Urothelium cell line (cell line): ENCODE measurements around the gene TMEM38A.
"Not testable (repeated sequence)": the region's sequence is repeated elsewhere in the genome, so short reads cannot be mapped to it uniquely, and the experiment has no call there.

Experiments used
- DNase-seq: peaks from one replicate; pipeline ENCODE4 v3.0.0; 2011; ENCODE audit warnings: low spot score, mixed read lengths
- FAIRE-seq: peaks from 2 replicates; lab custom pipeline; 2011; peaks lifted over from hg19 to GRCh38; lab: Jason Lieb, UNC

Gene TMEM38A

DNA sequence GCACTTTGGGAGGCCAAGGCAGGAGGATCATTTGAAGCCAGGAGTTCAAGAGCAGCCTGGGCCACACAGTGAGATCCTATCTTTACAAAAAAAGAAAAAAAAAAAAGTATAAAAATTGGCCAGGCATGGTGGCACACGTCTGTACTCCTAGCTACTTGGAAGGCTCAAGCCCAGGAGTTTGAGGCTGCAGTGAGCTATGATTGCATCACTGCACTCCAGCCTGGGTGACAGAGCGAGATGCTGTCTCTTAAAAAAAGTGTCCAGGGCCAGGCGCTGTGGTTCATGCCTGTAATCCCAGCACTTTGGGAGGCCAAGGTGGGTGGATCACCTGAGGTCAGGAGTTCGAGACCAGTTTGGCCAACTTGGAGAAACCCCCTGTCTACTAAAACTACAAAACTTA, 12.9 kb downstream of the TMEM38A start:
- DNase-seq, FAIRE-seq: not testable (repeated sequence)

DNA sequence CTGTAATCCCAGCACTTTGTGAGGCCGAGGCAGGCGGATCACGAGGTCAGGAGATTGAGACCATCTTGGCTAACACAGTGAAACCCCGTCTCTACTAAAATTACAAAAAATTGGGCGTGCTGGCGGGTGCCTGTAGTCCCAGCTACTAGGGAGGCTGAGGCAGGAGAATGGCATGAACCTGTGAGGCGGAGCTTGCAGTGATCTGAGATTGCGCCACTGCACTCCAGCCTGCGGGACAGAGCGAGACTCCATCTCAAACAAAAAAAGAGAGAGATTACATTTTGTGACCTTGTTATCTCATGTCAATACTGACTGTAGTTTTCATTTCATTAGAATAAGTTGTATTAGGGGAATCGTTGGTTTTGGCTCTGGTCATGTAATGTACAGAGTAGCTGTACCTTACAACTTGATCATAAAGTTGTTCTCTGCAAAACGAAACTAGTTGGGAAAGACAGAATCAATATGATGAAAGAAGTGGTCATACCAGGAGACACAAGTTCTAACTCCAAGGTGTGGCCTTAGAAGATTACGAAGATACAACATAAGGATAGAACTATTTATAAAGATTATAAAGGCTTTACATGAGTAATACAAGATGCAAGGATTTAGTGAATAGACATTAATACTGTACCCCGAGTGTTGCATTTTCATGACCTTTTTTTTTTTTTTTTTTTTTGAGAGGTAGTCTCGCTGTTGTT, 15.3 kb downstream of the TMEM38A start:
- no peak for FAIRE-seq
- DNase-seq, result no peak

DNA sequence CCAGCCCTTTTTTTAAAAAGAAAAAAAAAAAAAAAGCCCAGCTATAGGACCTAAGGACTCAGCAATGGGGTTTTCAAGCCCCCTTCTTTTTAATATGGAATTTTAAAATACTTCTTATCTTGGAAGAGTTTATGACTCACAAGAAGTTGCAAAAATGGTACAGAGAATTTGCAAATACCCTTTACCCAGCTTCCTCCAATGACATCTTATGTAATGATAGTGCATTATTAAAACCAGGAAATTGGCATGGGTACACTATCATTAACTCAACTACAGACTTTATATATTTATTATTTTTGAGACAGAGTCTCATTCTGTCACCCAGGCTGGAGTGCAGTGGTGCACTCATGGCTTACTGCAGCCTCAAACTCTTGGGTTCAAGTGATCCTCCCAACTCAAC, 16.1 kb downstream of the TMEM38A start:
- FAIRE-seq (no peak), DNase-seq (no peak)

DNA sequence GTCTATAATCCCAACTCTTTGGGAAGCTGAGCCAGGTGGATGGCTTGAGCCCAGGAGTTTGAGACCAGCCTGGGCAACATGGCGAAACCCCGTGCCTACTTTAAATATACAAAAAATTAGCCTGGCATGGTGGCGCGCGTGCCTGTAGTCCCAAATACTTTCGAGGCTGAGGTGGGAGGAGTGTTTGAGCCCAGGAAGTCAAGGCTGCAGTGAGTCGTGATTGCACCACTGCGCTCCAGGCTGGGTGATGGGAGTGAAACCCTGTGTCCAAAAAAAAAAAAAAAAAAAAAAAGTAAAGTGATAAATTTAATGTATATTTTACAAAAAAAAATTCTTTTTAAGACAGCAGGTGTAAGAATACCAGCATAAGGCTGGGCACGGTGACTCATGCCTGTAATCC, 17.6 kb downstream of the TMEM38A start:
- DNase-seq (no peak), FAIRE-seq (no peak)

DNA sequence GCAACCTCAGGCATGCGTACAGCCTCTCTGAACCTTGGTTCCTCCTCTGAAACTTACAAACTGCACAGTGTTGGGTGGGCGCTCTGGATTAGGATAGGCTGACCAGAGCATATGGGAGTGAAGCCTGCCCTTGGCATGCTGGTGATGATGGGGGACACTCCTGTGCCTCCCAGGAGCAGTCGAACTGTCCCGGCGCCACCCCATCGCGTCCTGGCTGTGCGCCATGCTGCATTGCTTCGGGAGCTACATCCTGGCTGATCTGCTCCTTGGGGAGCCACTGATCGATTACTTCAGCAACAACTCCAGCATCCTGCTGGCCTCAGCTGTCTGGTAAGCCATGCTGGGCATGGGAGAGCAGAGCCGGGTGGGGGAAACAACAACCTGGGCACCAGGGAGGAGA, 18.9 kb downstream of the TMEM38A start:
- FAIRE-seq (no peak), DNase-seq (no peak)

DNA sequence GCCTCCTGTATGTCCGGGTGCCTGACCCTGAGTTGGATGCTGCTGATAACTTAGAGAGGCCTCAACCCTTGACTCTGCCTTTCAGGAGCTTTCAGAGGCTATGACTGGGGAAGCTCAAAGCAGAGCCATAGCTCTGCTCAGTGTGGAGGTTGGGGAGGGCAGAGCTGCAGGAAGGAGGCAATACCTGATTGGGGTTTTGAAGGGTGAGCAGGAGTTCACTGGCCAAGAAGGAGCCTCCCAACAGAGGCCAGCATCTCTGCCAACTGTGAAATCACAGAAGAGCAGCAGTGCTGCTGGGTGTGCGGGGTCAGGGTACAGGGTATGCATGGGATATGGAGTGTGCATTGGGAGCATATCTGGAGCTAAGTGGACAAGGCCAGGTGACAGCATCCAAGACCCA, 21.6 kb downstream of the TMEM38A start:
- DNase-seq (no peak), FAIRE-seq (no peak)

DNA sequence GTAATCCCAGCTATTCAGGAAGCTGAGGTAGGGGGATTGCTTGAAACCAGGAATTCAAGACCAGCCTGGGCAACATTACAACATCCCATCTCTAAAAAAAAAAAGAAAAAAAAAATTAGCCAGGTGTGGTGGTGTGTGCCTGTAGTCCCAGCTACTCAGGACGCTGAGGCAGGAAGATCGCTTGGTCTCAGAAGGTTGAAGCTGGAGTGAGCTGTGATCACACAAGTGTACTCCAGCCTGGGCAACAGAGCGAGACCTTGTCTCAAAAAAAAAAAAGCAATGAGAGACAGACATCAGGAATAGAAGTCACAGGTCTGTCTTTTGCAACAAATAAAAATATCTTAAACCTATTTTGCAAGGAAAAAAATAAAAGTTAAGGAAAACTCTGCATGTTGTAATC, 23.3 kb downstream of the TMEM38A start:
- no peak for DNase-seq
- FAIRE-seq, result no peak

DNA sequence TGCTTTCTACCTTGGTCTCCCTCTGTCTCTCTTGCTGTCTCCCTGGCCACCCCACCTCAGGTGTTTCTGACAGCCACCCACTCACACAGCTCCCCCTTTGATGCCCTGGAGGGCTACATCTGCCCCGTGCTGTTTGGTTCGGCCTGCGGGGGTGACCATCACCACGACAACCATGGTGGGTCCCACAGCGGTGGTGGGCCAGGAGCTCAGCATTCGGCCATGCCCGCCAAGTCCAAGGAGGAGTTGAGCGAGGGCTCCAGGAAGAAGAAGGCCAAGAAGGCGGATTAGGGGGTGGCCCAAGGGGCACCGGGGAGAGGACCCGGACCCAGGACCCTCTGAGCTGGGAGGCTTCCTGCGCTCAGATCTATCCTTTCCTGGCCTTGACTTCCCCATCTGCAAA, 27.1 kb downstream of the TMEM38A start:
- FAIRE-seq (no peak), DNase-seq (no peak)

DNA sequence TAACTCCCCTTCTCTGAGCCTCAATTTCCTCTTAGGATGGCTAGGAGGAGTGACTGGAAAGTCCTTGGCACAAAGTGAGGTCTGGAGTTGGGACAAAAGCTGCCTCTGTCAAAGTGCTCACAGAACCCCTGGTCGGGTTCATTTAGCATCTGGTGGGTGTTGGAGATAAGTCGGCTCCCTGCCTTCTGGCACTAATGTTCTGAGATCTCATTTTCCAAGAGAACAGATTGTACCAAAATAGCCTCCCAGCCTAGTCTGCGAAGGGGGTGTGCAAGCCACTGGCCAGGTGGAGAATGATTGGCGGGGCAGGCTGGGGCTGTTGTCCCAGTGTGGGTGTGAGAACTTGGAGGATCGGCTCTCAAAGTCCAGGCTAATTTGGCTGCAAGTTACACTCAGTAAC, 38.0 kb downstream of the TMEM38A start:
- no peak for FAIRE-seq
- no peak for DNase-seq

DNA sequence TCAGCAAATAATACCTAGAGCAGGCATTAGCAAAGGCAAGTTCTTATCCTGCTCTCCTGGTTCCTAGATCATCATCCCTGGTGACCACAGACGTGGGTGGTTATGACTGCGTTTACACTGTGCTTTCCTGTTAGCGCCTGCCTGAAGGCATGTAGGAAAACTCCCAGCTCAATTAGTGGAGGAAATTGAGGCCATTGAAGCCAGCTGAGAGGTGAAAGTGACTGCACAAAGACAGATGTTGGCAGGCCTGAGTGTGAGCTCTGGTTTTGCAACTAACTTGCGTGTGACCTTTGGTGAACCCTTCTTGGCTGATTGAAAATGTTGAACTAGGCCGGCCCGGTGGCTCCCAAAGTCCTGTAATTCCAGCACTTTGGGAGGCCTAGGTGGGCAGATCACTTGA, 41.2 kb downstream of the TMEM38A start:
- no peak for FAIRE-seq

DNA sequence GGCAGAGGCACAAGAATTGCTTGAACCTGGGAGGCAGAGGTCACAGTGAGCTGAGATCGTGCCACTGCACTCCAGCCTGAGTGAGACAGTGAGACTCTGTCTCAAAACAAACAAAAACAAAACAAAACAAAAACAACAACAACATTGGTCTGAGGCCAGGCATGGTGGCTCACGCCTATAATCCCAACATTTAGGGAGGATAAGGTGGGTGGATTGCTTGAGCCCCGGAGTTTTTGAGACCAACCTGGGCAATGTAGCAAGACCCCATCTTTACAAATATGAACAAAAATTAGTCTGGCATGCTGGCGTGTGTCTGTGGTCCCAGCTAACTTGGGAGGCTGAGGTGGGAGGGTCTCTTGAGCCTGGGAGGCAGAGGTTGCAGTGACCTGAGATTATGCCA, 42.7 kb downstream of the TMEM38A start:
- FAIRE-seq (no peak), DNase-seq (no peak)

More for the DNA sequence above, 41.2 kb downstream of the TMEM38A start:
- DNase-seq, result no peak

DNA sequence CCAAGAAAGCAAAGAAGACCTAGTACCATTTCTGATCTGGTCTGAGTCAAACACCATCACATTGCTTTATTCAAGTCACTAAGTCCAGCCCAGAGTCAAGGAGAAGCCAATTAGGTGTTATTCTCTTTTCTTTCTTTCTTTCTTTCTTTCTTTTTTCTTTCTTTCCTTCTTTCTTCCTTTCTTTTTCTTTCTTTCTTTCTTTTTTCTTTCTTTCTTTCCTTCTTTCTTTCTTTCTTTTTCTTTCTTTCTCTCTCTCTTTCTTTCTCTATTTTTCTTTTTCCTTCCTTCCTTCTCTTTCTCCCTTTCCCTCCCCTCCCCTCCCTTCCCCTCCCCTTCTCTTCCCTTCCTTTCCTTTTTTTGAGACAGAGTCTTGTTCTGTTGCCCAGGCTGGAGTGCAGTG, 49.9 kb downstream of the TMEM38A start:
- DNase-seq, FAIRE-seq: not testable (repeated sequence)

DNA sequence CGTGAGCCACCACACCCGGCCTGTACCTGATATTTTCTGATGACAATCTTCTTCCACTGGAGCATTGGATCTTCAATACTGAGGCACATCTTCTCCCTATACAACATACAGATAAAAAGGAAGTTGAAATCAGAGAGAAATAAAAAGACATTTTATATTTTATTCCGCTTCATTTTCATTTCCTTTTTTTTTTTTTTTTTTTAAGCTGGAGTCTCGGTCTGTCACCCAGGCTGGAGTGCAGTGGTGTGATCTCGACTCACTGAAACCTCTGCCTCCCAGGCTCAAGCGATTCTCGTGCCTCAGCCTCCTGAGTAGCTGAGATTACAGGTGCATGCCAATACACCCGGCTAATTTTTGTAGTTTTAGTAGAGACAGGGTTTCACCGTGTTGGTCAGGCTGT, 51.4 kb downstream of the TMEM38A start:
- not testable (repeated sequence) for DNase-seq, FAIRE-seq

DNA sequence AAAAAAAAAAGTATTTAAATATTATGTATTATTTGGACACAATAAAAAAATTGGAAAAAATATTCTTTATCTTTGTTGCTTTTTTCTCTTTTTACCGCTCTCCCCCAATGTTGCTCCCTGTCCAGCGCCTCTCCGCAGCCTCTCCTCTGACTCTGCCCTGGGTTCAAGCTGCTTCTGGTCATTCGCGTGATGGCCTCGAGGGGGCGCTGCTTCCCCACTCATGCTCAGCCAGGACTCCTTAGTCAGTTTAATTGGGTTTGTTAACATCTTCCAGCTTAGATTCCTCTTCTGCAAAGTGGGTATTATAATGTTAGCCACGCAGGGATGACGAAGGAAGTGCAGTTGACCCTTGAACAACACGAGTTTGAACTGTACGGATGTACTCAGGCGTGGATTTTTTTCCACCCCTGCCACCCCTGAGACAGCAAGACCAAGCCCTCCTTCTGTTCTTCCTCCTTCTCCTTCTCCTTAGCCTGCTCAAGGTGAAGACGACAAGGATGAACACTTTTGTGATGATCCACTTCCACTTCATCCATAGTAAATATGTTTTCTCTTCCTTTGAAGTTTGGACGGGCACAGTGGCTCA, 53.9 kb downstream of the TMEM38A start:
- FAIRE-seq, result no peak

DNA sequence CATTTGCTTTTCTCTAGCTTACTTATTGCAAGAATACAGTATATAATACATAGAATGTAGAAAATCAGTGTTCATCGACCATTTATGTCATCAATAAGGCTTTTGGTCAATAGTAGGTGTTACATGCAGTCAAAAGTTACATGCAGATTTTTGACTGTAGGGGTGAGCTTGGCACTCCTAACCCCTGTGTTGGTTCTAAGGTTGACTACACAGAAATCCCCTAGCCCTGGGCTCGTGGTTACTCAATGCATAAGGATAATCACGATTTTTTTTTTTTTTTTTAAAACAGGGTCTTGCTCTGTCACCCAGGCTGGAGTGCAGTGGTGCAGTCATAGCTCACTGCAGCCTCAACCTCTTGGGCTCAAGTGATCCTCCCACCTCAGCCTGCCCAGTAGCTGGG, 54.7 kb downstream of the TMEM38A start:
- FAIRE-seq (no peak), DNase-seq (no peak)

More for the DNA sequence above, 53.9 kb downstream of the TMEM38A start:
- peak; percentile 48 for DNase-seq

DNA sequence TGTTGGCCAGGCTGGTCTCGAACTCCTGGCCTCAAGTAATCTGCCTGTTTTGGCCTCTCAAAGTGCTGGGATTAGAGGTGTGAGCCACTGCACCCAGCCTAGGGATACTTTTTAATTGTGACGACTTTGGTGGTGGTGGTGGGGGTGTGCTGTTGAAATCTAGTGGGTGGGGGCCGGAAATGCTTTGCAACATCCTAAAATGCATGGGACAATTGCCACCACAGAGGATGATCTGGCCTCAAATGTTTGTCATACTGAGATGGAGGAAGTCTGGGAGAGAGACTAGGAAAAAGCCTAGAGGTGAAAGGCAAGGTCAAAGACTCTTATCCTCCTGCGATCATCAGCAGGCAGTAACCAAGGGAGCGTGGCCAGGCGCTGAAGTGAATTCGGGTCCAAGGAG, 60.1 kb downstream of the TMEM38A start:
- DNase-seq (no peak), FAIRE-seq (no peak)

DNA sequence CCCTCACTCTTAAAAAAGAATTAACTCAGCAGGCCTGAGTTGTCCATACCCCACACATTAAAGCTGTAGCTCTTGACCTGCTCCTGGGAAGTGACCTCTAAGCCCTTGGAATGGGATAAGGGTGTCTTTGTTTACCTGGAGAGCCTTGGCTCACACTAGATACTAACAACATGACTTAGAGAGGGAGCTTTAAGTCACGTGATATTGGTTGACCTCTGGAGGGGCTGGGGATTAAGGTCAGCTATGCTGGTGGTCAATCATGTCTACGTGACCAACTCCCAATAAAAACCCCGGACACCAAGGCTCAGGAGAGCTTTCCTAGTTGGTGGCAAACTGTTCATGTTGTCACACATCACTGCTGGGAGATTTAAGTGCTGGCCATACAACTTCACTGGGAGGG, 61.7 kb downstream of the TMEM38A start:
- FAIRE-seq, result no peak
- no peak for DNase-seq

DNA sequence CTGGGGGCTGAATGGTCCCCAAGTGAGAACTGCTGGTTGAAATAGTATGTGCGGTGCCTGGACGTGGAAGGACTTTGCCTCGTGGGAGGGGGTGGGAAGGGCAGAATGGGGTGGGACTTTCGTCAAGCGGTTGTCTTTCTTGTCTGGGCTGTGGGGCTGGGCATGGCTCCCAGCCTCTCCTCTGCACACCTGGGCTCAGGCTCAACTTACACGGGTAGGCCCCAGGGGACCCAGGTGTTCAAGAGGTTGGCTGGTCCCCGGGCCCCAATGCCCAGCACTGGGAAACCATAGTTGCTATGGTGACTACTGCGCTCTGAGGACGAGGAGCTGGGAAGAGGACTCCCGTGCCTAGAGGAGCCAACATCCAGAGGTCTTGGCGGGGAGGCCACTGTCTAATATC, 66.0 kb downstream of the TMEM38A start:
- DNase-seq (no peak), FAIRE-seq (no peak)

DNA sequence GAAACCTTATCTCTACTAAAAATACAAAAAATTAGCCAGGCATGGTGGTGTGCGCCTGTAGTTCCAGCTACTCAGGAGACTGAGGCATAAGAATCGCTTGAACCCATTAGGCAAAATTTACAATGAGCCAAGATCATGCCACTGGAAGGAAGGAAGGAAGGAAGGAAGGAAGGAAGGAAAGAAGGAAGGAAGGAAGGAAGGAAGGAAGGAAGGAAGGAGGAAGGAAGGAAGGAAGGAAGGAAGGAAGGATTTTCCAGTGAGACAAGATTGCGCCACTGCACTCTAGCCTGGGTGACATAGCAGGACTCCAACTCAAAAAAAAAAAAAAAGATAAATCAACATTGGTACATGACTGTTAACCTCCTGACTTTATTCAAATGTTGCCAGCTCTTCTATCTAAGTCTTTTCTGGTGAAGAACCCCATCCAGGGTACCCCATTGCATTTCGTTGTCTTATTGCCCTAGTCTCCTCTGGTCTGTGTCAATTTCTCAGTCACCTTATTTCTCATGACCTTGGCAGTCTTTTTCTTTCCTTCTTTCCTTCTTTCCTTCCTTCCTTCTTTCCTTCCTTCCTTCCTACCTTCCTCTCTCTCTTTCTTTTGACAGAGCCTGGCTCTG, 74.8 kb downstream of the TMEM38A start:
- DNase-seq, FAIRE-seq: not testable (repeated sequence)

DNA sequence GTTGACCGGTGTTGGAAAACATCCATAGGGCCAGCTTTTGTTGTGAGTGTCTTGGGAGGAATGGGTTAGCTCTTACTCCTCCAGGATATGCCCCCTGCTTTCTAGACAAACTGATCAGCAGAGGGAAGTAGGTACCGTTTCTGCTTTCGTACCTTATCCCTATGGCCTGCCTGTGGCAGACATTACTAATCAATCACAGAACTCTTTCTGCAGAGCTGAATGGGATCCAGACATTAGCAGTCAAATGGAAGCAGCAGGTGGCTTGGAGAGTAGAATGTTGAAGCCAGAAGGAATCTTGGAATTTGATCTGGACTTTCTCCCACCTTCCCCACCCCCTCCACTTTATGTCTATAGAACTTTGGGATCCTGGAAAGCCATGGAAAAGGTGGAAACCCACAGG, 75.8 kb downstream of the TMEM38A start:
- no peak for FAIRE-seq
- DNase-seq, result no peak

DNA sequence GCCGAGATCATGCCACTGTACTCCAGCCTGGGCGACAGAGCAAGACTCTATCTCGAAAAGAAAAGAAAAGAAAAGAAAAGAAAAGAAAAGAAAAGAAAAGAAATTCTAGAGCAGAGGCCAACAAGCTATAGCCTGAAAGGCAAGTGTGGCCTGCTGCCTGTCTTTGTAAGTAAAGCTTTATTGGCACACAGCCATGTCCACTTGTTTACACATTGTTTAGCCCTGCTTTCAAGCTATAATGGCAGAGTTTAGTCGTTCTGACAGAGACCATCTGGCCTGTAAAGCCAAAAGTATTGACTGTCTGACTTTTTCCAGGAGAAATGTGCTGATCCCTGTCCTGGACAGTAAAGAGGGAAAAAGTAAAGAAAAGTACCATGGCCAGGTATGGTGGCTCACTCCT, 77.0 kb downstream of the TMEM38A start:
- DNase-seq (no peak), FAIRE-seq (no peak)

DNA sequence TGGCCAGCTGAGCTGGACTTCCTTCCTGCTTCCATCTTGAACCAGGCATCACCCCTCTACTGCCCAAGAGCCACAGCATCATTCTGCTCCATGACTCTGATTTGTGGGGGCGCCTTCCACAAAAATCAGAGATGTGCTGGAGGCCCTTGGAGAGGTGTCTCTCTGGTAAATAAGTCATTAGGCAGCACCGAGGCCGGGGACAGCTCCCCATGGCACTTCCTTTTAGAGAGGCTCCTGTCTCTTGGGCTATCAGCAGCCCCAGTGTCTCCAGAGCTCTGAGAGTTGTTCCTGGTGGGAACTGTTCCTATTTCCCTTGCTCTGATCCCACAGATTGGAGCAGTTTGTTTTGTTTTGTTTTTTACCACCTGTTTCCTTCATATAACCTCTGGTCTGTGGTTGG, 78.6 kb downstream of the TMEM38A start:
- FAIRE-seq (no peak), DNase-seq (peak; percentile 10)
